NCI-H2029 treated with DMSO at 0.1 percent for 48 hours (cell line): ENCODE results near the gene ANKRD16.
"Not testable (repeated sequence)": the region's sequence is repeated elsewhere in the genome, so short reads cannot be mapped to it uniquely, and the experiment has no call there.

Experiments used
- DNase-seq: peaks from one replicate; lab custom pipeline; 2025; lab: John Stamatoyannopoulos, UW

The ANKRD16 gene

DNA sequence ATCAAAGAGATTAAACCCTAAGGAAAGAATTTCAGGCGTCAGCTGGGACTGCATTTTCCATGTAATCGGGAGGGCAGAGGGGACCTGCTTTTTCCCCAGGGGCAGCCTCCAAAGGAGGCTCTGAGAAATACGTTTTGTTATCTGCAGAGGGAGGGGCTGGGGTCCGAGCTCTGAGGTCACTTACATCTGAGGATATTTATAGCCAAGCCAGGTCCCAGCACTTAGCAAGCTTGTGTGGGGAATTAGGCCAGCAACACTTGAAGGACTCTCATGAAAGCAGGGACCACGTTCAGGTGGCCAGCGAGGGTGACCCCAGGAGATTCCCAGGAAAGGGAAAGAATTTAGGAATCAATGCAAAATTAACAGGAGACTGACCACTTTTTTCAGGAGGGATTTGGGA lies 55.9 kb downstream of the ANKRD16 start:
- no peak for DNase-seq

DNA sequence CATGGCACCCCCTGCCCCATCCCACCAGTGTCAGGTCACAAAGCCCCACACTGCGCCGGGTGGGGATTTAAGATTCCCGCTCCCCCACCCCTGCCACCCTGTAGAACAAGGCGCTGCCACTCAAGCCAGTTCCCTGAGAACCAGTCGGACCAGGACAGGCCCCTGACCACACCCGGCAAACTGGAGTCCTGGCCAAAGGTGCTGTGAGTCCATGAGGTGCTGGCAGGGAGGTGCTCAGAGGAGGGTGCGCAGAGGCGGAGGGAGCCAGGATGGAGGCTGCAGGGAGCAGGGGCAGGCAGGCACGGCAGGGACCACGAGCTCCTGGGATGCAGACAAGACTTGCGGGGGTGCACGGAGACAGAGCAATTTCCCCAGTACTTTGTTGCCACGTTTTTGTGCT lies 56.7 kb downstream of the ANKRD16 start:
- DNase-seq = no peak

DNA sequence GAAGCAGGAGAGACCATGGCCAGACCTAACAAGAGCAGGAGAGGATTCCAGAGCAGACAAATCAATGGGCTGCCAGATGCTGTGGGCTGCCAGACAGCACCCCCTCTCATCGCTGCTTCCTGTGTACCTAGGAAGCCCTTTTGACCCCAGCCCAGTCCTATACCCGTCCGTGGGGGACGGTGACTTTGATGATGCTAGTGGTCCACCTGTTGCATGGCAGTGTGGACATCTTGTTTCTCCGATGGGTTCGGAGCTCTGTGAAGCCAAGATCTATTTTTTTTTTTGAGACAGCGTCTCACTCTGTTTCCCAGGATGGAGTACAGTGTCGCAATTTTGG lies 58.3 kb downstream of the ANKRD16 start:
- DNase-seq = no peak

DNA sequence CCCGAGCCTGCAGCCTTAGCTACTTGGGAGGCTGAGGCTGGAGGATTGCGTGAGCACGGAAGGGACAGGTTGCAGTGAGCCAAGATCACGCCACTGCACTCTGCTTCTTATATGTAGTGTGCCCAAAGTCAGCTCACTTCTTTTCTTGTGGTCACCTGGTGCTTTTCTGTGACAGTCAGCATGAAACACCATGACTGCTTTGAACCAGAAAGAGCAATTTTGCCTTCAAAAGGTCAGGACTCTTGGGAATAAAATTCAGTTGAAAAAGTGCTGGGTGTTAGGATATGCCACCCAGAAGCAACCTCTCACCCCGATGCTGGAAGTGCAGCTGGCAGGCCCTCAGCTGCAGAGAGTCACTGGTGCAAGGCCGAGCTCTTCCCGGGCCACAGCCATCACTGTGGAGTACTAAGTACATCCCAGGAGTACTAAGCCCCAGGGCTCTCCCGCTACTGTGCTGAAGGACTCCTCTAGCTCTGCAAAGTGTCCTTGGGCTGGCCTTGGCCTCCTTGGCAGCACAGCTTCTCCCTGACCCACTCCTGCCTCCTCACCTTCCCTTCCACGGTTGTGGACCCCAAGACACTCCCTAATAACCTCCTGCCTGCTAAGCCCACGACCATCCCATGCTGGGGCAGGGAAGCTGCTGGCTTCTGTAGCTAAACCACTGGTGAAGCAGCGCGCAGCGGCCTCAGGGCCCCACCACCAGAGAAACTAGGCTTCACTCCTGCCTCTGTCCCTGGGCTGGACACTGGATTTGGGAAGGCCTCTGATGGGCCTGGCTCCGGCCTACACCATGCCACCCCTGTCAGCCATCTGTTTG lies 58.9 kb downstream of the ANKRD16 start:
- DNase-seq = no peak

DNA sequence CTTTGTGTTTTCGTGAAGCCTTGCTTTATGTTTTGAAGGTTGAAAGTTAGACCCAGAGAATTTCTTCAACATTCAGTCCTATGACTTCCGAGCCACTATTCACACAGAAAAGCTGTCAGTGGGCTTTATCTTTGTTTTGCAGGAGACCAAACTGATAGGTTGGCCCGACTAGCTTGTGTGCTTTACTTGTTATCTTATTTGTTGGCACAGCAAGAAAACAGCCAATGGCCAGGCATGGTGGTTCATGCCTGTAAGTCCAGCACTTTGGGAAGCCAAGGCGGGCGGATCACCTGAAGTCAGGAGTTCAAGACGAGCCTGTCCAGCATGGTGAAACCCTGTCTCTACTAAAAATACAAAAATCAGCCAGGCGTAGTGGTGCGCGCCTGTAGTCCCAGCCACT lies 60.4 kb downstream of the ANKRD16 start:
- no peak for DNase-seq

DNA sequence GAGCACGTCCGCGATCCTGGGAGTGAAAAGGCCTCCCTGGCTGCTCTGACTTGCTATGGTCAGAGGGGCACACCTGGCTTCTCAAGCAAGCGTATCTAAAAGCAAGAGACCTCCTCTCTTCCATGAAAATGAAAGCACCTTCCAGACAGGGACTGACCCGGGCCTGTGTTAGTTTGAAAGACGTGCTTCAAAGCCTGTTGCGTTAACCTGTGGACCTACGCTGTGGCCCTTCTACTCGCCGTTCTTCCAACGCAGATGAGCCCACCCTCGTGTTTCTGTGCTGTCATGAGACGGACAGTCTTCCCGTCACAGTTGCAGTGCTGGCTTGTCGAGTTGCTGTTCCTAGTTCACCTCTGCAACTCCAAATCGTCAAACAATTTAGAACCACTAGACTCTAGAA lies 61.0 kb downstream of the ANKRD16 start:
- DNase-seq = no peak

DNA sequence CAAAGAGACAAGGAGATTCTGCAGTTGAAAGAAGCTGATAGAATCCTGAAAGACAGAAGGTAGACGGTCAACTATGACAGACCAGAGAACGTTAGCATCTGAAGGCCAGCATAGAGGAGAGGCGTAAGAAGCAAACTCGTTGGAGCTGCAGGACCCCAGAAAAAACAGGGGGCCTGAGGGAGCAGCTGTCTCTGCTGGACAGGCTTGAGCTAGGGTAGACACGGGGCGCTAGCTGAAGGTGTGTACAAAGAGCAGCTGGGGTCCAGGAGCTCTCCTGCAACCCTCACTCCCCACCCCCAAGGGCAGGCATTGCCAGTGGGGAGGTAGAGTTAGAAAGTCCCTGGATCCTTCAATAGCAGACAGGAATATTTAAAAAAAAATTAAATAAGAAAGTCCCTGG lies 61.9 kb downstream of the ANKRD16 start:
- DNase-seq = no peak

DNA sequence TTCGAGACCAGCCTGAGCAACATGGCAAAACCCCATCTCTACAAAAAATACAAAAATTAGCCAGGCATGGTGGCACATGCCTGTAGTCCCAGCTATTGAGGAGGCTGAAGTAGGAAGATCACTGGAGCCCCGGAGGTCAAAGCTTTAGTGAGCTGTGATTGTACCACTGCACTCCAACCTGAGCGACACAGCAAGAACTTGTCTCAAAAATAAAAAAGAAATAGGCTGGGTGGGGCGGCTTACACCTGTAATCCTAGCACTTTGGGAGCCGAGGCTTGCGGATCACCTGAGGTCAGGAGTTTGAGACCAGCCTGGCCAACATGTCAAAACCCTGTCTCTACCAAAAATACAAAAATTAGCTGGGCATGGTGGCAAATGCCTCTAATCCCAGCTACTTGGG lies 63.2 kb downstream of the ANKRD16 start:
- DNase-seq = not testable (repeated sequence)

DNA sequence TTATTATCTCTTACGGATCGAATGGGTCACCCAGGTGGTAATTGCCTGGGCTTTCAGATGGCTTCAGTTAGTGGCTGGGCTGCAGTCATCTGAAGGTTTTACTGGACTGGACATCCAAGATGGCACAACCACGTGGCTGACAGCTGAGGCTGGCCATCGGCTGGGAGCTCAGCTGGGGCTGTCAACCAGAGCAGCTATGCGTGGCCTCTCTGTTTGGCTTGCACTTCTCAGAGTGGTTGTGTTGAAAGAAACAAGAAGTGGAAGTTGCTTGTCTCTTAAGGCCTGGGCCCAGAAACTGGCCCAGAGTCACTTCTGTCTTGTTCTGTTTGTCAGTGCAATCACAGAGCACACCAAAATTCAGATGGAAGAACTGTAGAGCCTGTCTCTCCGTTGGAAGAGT lies 70.8 kb downstream of the ANKRD16 start:
- no peak for DNase-seq

DNA sequence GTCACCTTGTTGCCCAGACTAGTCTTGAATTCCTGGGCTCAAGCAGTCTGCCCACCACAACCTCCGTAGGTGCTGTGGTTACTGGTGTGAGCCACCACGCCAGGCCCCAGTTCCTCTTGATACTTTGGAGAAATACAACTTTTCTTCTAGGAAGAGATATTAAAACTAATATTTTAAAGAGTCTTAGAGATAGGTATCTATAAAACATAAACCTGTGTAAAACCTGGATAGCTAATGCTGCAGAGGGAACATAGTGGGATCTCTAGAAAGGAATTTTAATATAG lies 71.7 kb downstream of the ANKRD16 start:
- no peak for DNase-seq

DNA sequence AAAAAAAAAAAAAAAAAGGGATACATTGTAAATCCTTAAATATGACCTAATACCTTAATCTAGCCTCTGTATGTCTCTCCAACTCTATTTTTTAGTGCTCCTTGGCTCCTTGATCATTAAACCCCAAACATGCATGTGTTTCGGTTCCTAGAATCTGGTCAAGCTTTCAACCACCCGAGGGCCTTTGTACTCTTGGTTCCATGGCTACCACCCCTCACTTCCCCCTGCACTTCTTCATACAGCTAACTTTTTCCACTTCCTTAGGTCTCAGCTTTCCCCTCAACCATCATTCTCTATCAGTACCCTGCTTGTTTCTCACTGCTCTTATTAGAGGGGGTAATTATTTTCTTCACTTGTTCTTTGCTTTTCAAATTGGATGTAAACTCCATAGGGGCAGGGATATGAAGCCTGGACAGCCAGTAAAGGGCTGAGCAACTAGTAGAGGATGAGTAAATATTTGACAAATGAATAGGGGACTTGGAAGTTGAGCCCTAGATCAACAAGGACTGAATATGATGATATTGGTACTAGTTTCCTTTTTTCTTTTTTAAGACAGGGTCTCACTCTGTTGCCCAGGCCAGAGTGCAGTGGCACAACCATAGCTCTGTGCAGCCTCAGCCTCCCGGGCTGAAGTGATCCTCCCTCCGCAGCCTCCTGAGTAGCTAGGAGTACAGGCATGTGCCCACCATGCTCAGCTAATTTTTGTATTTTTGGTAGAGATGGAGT lies 72.2 kb downstream of the ANKRD16 start:
- DNase-seq = no peak

DNA sequence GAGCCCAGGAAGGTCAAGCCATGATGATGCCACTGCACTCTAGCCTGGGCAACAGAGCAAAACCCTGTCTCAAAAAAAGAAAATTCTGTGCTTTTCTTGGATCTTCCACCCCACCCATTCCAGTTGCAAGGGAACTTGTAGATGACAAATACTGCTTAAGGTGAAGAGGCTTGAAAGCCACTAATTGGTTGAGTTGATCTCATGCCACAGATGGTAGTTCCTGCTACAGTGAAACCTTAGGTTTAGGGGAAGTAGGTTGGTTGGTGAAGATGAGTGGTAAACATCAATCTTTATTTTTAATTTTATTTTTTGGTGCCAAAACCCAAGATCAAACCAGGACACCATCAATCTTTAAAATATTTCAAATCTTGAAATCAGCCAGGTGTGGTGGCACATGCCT lies 73.5 kb downstream of the ANKRD16 start:
- DNase-seq = no peak

DNA sequence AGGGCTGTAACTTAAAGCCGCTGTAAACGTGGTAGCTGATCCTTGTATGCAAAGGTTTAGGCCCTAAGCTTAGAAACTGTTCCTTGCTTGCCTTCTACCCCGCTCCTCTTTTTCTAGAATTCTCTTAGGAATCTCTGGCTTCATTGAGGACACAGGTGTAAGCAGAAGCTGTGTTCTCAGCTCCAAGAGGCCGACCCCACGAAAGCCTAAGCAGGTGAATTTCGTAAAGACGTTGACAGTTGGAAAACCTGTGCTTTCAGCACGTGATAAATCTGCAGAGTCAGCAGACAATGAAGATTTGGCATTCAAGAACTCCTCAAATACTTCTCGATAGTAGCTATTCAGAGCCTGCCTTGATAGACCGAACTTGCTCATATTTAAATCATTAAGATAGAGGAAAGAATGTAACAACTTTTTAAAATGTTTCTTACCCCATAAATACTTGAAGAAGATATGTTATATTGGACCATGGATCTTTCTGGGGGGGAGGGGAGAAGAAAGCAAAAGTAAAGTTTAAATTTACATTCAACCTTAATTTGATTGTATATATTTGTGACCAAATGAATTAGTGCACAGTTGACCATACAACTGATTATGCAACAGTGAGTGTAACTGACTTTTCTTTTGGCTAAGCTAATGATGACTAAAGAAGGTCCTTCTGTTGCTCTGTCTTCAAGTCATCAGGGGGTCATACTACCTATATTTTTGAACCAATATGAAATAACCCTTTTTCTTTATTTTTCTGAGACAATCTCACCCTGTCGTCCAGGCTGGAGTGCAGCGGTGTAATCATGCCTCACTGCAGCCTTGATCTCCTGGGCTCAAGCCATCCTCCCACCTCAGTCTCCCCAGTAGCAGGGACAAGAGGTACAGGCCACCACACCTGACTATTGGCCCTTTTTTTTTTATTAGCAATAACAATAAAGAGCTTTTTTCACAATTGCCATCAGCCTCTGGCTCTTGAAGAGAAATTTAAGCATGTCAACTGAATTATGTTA lies 75.3 kb downstream of the ANKRD16 start:
- DNase-seq = no peak

DNA sequence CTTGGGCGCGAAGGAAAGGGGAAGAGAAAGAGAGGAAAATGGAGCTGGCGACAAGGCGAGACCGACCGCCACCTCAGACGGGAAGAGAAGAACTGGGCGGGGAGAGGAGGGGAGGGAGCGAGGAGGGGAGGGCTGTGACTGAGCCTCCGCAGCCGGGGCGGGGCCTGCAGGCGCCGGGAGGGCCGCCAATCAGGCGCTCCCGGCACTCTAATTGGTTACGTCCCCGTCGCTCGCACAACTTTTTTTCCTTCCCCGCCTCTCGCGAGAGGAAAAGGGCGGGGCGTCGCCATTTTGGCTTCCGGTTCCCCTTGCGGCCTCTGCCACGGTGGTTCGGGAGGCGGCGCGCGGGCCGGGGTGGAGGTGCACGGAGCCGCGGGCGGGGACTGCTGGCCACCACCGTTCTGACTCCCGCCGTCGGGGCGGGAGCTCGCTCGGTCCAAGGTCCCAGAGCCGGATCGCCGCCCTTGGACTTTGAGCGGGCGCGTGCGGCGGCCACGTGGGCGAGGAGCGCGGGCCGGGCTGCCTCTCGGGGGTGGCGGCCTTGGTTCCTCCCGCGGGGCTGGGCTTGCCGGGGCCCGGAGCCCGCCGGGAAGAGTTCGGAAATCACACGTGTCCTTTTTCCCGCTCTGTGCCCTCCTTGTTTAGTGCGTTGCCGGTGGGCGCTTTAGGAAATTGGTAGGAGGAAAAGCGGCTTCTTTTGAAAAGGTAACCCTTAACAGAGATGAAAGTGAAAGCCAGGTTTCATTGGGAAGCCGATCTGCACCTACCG lies 76.2 kb downstream of the ANKRD16 start, which contains the start of gene GDI2:
Gene GDI2, minus strand, starts transcription at position 94 of the 769 bp plus-strand sequence. CDS start 176 bp downstream, outside the sequence.
- DNase-seq = peak; percentile 29

DNA sequence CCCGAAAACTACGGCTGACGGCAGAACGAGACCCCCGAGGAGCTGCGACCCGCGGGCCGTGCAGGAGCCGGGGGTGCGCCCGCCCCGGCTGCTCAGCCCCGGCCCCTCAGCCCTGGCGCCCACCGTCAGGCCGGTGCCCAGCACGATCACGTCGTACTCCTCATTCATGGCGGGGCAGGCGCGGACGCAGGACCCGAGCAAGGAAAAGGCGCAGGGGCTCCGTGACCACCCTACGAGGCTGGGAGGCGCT lies 76.7 kb downstream of the ANKRD16 start:
- no peak for DNase-seq

DNA sequence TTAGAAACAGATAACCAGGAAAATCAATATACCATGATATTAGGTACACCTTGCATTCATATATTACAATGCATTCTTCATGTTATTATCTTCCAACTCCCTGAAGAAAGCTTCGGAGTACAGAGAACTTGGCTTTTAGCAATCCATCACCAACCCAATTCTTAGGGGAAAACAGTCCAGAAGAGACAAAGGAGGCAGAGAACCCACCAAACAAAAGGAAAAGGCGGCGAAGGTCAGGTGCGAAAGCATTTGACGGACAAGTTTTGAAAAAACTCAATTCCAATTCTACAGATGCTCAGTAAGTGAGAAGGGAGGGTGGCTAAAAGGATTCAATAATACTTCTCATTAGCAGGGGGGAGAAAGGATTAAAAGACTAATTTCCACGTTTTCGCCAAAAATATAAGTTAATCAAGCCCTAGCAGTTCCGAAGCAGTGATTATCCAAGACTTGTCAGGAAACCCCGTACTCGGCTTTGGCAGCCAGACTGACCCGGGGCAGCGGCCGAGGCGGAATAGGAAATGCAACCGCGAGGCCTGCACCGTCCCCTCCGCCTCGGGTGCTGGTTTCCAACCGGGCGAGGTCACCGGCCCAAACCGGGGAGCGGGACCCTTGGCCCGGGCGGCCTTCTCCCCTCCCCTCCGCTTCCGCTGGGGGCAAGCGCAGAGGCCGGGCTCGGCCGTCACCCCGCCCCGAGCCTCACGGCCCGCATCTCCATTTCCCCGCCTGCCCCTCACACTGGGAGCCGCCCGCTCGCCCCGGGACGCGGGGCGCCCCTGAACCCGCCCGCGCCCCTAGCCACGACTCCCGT lies 77.2 kb downstream of the ANKRD16 start:
- DNase-seq = no peak
